Measurements from ENCODE around the gene PKIG.
"Not testable (repeated sequence)": the region's sequence is repeated elsewhere in the genome, so short reads cannot be mapped to it uniquely, and the experiment has no call there.

The PKIG gene

DNA sequence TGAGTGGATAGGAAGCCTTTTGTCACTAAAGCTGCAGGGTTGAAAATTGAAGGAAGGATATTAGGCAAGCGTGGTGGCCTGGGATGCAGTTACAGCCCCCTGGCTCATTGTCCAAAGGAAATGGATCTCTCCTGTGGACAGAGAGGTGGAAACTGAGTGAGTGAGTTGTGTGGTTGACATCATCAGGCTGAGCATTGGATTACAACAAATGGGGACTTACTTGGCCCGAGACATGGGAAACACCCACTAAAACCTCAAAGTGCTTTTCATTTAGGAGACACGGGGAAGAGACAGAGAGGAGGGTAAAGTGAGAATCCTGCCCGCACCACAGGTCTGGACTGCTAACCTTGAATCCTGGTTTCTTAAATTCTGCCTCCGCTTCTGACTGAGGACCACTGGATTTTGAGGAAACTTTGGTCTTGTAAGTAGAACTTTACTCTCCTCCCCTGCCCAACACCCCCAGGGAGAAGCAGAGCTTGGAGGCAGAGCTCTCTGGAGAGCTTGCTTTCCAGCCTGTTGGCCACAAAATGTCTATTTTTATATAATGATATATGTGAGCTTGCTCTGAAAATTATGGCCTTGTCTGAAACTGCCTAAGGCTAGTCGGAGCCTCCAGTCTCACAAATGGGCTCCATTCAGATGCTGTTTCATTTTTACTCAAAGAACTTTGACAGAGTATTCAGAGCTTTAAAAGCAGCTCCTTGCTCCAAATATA lies at the start of gene PKIG:
Gene PKIG (plus strand): TSS at position 269 of the 715 bp plus-strand sequence. CDS start 31,978 bp downstream, outside the sequence.
- DNase-seq (ENCODE audit: low read depth), result peak; percentile 92

DNA sequence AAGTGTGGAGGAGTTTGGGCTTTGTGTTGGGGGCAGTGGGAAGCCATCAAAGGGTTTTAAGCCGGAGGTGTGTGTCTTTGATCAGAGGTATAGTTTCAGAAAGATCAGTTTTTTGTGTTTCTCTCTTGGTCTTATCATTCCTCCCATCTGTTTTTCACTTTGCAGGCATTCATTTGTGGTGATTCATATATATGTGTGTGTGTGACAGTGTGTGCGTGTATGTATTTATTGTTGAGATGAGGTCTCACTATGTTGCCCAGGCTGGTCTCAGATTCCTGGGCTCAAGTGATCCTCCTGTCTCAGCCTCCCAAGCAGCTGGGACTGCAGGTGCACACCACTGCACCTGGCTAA lies 49.4 kb upstream of the PKIG start:
- DNase-seq (ENCODE audit: low read depth), result peak; percentile 15

DNA sequence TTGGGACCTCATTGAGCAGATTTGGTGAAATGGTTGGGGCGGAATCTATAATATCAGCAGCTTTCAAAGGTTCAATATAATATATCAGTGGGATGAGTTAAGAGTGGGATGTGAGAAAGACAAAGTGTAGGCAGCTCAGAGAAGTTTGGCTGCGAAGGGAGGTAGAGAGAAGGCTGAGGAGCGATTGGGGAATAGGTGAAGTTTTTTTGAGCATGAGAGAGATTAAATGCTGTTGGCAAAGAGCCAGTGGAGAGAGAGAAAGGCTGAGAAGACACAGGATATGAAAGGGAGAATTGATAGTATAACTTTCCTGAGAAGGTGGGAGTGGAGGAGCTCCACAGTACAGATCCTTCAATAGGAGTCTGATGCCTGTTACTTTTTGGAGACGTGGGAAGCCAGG lies 48.5 kb upstream of the PKIG start:
- no peak for DNase-seq (ENCODE audit: low read depth)

DNA sequence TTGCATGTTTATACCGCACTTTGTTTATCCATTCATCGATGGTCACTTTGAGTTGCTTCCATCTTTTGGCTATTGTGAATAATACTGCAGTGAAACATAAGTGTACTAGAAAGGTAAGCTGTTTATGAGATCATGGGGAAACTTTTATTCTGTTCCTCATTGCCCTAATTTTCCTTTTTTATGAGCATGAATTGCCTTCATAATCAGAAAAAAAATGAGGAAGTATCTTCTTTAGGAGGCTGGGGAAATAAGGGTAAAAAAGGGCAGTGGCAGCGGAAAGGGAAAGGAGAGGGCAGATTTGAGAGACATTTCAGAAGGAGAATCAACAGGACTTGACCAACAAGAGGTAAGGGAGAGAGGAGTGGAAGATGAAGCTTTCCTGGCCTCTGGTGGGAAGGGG lies 46.2 kb upstream of the PKIG start:
- no peak for DNase-seq (ENCODE audit: low read depth)

DNA sequence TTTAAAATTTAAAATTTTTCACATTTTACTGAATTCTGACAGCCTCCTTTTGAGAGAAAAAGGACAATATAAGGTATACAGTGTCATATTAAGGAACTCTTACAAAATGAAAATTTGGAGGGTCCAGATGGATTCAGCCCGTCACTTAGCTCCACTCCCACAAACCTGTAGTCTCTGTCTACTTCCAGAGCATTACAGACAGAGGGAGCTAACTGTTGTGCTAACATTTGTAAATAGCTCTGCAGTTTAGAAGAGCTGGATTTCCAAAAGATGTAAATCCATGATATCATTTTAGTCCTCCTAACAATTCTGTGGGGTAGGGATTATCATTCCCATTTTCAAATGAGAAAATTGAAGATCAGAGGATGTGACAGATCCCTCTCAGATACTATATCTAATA lies 44.4 kb upstream of the PKIG start:
- DNase-seq (ENCODE audit: low read depth), result peak; percentile 28

DNA sequence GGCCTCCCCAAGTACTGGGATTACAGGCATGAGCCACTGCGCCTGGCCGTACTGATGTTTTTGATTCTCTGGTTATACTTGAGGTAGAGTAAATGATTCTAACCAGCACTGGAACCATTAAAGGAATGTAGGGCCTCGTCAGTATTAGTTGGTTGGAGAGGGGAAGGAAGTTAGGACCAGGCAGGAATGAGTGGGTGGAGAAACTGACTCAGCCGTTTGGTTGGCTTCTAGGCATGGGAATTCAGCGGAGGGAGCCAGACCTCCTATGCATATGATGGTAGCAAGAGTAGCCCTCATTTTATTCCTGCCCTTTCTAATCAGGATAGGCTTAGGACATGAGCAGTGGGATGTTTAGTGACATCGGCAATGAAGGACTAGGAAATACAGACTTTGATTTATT lies 41.5 kb upstream of the PKIG start:
- no peak for DNase-seq (ENCODE audit: low read depth)

DNA sequence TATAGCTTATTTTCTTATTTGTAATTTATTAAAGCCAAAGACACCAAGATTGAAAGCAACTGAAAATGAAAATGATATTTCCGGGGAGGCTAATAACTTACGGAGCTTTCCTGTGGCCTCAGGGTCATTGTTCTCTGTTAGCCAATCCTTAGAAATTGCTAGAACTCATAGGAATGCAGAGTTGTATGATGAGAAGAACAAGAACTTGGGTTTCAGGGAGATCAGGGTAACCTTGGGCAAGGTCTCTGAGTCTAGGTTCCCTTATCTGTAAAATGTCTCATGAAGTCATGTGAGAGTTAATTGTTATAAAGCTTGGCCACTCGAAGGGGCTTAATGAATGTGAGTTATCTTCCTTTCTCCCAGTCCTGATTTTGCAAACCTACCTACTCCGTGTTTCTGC lies 40.4 kb upstream of the PKIG start:
- no peak for DNase-seq (ENCODE audit: low read depth)

DNA sequence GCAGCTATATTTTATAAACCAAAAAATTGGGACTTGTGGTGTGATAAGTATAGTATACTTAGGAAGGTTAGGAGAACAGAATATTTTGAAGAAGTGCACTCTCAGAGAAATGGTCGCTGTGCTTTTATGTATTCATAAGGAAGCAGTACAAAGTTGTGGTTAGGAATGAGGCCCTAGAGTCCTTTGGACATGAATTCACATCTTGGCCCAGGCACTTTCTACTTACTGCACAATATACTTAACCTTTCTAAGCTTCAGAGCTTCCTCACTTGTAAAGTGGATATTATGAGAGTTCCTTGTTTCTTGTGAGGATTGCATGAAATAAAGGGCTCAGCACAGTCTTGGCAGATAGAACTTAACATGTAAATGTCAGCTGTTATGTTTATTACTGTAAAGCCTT lies 39.5 kb upstream of the PKIG start:
- no peak for DNase-seq (ENCODE audit: low read depth)

DNA sequence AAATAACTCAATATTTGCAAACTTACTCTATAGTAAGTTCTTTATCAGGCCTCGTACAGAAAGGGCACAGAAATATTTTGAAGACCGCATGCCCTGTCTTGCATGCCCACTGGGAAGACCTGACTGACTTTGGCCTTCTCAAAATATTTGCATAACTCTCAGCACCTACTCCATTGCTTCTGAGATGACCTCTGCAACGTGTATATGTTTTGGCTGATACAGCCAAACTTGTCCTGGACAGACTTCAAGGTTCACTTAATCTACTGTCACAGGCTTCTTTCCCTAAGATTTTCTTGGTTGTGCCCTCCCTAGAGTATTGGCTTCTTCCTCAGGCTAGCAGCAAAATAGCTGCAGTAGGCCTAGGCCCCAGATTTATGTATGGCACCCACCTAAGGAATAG lies 39.0 kb upstream of the PKIG start:
- DNase-seq (ENCODE audit: low read depth), result no peak

DNA sequence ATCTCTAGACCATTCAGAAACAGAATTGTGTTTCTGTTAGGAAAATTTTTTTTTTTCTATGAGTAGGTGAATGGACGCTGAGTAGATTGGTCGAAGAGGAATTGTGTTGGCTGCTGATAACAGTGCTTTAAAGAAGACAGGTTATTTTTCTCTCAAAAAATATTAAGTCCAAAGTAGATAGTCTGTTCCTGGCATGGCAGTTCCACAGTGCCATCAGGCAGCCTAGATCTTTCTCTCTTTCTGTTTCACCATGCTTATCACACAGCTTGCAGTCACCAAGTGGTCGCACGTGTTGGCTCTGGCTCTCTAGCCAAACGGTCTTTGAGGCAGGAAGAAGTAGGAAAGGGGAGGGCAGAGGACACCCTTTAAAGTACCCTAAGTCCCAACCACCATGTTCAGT lies 38.1 kb upstream of the PKIG start:
- no peak for DNase-seq (ENCODE audit: low read depth)

DNA sequence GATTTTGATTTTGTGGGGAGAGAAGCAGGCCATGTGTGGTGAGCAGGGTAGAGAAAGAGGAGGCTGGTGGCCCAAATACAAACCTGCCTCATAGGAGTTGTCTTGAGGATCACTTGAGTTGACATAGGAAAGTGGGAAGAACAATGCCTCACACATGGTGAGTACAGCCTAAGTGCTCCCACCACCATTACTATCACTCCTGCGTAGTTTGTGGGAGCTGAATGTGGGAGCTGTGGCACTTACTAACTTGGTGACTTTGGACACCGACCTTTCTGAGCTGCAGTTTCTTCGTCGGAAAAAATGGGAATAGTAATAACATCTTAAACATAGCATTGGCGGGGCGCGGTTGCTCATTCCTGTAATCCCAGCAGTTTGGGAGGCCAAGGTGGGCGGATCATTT lies 35.0 kb upstream of the PKIG start:
- DNase-seq (ENCODE audit: low read depth), result no peak

DNA sequence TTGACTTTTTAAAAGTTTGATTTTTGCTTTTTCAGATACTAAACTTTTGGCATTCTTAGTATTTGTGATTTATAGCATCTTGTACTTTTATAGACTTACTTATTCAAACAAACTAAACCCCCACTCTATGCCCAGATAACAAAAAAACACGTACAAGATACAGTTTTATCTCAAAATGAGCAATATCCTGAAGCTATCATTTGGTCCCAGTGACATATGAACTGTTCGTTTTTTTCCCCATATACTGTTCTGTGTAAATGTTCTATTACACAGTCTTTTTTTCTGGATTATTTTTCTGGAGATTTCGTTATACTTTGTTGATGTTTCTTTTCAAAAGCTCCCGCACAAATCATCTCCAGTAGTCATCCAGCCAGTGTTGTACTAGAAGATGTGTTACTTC lies 33.3 kb upstream of the PKIG start:
- no peak for DNase-seq (ENCODE audit: low read depth)

DNA sequence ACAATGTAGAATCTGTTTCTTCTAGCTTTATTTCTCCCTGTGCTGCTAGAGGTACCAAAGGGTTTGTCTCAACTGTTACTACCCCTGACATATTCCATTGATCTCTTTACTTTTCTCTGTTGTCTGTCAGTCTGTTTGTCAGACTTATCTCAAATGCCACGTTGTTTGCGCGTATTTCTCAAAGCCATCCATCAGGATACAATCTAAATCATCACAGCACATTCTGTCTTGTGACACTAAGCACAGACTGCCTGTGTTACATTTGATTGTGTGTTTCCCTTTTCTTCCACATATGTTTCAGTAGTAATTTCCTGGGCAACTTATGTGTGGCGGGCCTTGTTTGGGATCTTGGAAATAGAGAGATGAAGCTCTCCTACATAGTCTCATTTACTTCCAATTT lies 30.3 kb upstream of the PKIG start:
- DNase-seq (ENCODE audit: low read depth), result no peak

DNA sequence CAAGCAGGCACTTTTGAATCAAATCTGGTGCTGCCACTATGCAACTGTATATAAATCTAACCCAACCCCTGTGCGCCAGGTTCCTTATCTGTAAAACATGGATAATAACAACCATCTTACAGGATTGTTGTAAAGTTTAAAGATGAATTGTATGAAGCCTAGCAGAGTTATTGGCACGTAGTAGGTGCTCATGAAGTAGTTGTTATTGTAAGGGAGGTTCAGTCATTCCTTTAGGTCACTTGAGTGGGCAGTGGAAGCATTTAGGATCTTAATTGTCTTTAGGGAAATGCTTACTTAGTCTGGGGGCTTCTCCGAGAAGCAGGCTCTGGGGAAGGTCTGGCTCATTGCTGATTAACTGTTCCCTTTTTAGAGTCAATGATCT lies 29.8 kb upstream of the PKIG start:
- no peak for DNase-seq (ENCODE audit: low read depth)

DNA sequence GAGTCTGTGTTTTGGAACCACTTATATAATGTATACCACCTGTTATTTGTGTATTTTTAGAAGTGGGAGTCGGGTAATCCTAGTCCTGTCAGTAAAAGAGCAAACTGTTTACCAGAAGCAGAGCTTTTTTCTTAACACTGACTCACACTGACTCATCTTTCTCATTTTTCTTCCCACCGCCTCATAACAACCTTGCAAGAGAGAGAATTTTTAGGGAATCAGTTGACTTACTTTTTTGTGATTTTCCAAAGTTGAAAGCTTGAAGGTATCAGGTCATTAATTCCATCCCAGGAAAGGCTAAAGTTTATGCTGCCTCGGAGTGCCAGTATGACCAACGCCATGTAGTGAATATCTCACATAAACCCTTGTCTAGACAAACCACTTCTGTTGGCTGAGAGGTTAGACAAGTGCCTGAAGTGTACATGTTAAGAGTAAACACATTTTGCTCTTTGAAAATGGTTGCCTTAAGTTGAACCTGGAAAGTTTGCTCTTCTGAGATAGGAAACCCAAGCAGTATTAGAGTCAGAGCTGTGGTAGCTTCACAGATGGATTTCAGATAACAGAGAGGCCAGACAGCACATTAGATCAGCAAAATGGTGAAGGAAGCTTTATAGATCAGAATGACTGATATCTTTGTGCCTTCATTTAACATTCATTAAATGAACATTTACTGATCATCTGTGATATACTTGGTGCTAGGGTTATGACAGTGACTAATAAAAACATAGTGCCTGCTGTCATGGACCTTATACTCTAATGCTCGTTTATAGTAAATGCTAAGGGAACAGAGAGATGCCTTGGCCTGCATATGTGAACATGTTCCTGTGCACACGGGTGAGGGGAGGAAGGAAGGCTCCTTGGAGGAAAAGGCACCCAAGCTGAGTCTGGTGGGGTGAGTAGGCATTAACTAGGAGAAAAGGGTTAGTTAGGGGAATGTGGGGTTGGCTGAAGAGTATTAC lies 29.1 kb upstream of the PKIG start:
- DNase-seq (ENCODE audit: low read depth), result peak; percentile 74

DNA sequence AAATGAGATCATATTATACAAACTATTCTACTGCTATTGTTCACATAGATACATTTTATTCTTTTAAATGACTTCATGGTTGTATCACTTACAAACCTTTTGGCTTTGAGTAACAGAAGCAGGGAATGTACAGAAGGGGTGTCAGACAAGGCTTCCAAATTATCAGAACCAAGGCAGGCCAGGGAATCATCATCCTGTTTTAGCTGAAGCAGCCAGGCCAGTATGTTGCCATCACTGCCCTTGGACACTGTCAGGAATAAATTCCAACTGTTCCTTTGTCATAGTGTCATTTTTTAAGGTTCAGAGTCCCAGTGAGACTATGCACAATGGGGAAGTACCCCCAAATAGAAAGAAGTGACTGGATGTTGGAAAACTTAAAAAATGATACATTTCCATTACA lies 23.1 kb upstream of the PKIG start:
- no peak for DNase-seq (ENCODE audit: low read depth)

DNA sequence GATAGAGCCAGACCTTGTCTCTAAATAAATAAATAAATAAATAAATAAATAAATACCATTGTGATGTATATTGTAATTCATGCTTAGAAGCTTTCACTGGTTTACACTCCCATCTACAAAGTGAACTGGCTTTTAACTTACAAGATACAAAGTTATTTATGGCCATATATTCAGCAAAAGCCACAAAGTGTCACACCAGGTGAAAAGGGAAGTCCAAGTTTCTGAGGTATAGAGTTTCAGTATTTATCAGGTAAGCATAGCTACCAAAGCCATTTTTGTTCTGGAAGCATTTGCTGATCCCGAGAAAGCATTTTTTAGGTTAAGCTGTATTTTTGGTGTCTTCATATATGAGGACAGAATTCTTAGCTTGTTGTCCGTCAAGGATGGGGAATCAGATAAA lies 22.1 kb upstream of the PKIG start:
- no peak for DNase-seq (ENCODE audit: low read depth)

DNA sequence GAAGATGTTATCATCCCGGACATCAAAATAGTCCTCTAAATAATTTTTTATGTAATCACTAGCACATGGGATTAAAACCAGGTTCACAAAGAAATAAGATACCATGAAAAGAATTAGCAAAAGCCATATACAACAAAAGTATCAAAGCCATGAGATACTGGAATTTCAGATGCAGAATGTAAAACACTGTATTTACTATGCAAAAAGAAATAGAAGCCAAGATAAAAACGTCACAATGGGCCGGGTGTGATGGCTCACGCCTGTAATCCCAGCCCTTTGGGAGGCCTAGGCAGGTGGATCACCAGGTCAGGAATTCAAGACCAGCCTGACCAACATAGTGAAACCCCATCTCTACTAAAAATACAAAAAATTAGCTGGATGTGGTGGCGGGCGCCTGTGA lies 21.6 kb upstream of the PKIG start:
- not testable (repeated sequence) for DNase-seq (ENCODE audit: low read depth)

DNA sequence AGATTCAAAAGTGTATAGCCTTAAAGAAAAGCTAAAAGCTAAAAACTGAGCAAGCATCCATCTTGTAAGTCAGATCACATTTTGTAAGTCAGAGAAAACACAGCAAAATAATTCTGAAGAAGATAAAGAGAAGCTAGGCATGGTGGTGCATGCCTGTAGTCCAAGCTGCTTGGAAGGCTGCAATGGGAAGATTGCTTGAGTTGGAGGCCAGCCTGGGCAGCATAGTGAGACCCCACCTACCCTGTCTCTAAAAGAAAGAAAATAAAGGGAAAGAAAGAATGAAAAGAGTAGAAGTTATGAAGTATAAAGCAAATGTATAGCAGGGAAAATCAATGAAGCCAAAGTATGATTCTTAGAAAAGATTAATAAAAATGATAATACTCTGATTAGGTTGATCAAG lies 20.5 kb upstream of the PKIG start:
- no peak for DNase-seq (ENCODE audit: low read depth)

DNA sequence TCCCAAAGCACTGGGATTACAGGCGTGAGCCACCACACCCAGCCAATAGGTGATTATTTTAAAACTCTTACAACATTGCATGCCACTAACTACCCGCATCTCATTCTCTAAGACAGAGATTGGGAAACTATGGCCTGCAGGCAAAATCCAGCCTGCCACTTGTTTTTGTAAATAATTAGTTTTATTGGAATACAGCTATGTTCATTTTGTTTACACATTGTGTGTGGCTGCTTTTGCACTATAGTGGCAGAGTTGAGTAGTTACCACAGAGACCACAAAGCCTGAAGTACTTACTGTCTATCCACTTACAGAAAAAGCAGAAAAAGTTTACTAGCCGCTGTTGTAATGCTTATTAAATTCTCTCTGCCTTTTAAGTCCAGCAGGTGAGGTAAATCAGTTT lies 16.4 kb upstream of the PKIG start:
- peak; percentile 75 for DNase-seq (ENCODE audit: low read depth)

DNA sequence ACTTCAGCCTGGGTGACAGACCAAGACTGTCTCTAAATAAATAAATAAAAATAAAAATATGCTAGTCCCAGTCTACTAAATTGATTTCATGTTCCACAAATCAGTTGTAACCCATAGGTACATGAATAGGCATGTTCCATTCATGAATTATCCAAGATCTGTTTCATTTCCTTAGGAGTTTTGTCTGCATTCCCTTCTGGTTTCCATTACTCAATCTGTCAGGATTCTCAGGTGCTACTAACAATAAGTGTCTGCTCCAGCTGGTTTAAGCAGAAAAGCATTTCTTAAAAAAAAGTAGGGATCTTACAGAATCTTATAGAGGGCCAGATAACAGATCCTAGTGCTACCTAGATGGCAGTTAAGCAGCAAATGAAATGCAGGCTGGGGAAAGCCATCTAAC lies 15.6 kb upstream of the PKIG start:
- DNase-seq (ENCODE audit: low read depth), result no peak

DNA sequence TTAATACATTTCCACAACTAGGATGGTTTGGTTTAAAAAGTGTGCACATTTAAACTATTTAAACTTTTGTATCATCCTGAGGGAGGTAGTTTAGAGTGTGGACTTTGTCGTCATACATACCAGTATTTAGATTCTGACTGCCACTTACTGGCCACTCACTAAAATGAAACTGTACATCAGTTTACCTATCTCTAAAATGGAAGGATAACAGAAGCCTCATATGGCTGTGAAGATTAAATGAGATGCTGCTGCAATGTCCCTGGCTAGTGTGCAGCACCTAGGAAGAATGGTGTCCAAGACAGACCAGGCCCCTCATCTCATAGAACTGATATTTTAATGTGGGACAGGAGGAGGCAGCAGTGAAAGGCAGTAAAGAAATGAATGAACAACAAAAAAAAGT lies 12.0 kb upstream of the PKIG start:
- no peak for DNase-seq (ENCODE audit: low read depth)

DNA sequence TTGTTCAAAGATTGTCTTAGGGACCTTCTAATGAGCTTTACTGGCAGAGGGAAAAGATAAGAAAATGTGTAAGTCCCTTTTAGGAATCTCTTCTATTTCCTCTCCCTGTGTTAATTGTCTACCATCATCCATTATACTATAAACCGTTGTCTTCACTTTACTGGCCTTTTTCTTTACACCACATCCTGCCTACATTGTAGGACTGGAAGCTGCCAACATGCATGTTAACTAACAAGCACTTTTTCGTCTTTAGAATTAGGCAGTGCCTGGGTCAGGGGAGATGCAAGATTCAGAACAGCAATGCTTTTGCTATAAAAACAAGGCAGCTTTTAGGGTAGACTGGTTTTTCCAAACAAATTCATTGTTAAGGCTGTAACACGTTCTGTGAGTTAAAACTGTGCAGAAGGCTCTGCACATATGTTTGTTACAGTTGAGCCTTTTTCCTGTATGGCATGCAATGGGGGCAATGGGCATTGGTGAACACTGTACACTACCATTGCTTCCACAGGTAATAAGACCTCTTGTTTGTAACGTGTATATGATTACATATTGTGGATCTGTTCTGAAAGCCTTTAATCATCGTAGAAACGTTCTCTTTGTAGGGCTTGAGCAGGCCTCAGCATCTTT lies 10.9 kb upstream of the PKIG start:
- no peak for DNase-seq (ENCODE audit: low read depth)

Data from fibroblast of gingiva (primary cell).